ENCODE data around the gene SAMSN1.
A peak's percentile ranks its signal among the peaks of the same experiment; 100 is the strongest.
"Not testable (repeated sequence)": the region's sequence is repeated elsewhere in the genome, so short reads cannot be mapped to it uniquely, and the experiment has no call there.

SAMSN1 gene

GRCh38 chr21:14547834-14548513 is 1.9 kb upstream of the SAMSN1 start:
- no peak overlapping the region for H3K4me3 ChIP-seq (replicated peaks in 1 of 2; ENCODE audit: low read depth in 2 of 2, low read length in 2 of 2)
- peak in 1 of 2 donors; percentile 30 for DNase-seq (ENCODE audit: low read depth in 2 of 2)
- no peak for TF ChIP-seq CTCF (IDR thresholded peaks at IDR 0.05; ENCODE audit: low read depth, low read length)

DNA sequence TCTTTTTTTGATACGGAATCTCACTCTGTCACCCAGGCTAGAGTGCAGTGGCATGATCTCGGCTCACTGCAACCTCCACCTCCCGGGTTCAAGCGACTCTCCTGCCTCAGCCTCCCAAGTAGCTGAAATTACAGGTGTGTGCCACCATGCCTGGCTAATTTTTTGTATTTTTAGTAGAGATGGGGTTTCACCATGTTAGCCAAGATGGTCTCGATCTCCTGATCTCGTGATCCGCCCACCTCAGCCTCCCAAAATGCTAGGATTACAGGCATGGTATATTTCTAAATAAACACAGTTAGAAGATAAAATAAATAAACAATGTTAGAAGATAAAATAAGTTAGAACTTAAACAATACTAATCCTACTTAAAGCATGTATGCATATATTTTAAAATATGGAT is 604 bp upstream of the SAMSN1 start:
- H3K4me3 ChIP-seq (replicated peaks in 1 of 2; ENCODE audit: low read depth in 2 of 2, low read length in 2 of 2); DNase-seq (ENCODE audit: low read depth in 2 of 2): not testable (repeated sequence)

- no peak for DNase-seq (ENCODE audit: low read depth in 2 of 2)
- peak overlapping the region in 1 of 2 donors; percentile 46 for H3K4me3 ChIP-seq (replicated peaks in 1 of 2; ENCODE audit: low read depth in 2 of 2, low read length in 2 of 2)
- no peak for TF ChIP-seq CTCF (IDR thresholded peaks at IDR 0.05; ENCODE audit: low read depth, low read length)
Observed at GRCh38 chr21:14543983-14544382, 2.1 kb downstream of the SAMSN1 start.

GRCh38 chr21:14542638-14543037 is 3.5 kb downstream of the SAMSN1 start:
- TF ChIP-seq CTCF (IDR thresholded peaks at IDR 0.05; ENCODE audit: low read depth, low read length): no peak
- H3K4me3 ChIP-seq (replicated peaks in 1 of 2; ENCODE audit: low read depth in 2 of 2, low read length in 2 of 2): peak overlapping the region in 1 of 2 donors; percentile 8
- DNase-seq (ENCODE audit: low read depth in 2 of 2): no peak

GRCh38 chr21:14541841-14542490 is 4.1 kb downstream of the SAMSN1 start:
- TF ChIP-seq CTCF (IDR thresholded peaks at IDR 0.05; ENCODE audit: low read depth, low read length): no peak
- peak; percentile 33 to 62 for DNase-seq (ENCODE audit: low read depth in 2 of 2)
- H3K4me3 ChIP-seq (replicated peaks in 1 of 2; ENCODE audit: low read depth in 2 of 2, low read length in 2 of 2): no peak overlapping the region

DNA sequence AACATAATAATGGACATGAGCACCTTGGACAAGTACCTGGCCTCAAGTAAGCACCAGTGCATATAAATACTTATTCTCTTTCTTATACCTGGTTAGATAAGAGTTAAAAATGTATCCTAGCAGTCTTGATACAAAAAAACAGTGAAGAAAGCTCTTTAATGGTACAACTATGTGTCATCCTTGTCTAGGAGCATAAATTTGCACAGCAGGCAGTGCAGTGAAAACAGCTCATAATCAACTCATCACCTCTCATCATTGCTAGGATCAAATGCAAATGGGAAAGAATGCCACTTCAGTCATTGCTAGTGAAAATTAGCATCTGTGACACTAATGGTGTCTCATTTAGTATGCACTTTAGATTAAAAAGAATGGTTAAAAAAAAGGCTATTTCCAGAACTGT is 7.6 kb downstream of the SAMSN1 start:
- H3K4me3 ChIP-seq (replicated peaks in 1 of 2; ENCODE audit: low read depth in 2 of 2, low read length in 2 of 2): no peak overlapping the region
- no peak for DNase-seq (ENCODE audit: low read depth in 2 of 2)
- no peak for TF ChIP-seq CTCF (IDR thresholded peaks at IDR 0.05; ENCODE audit: low read depth, low read length)

DNA sequence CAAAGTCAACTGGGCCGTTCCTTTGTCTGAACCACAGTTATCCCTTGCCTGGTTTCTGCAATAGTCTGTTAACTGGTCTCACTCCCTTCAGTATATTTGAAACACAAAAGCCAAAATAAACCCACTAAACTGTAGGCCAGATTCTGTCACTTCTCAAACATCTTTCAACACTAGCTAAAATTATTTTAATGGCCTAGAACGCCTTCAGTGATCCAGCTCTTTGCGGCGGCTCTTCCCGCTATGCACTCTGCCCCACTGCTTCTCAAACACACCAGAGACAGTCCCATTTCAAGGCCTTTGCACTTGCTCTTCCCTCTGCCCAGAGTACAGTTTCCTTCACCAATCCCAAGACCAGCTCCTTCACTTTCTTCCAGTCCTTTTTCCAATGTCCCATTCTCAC is 9.2 kb downstream of the SAMSN1 start:
- TF ChIP-seq CTCF (IDR thresholded peaks at IDR 0.05; ENCODE audit: low read depth, low read length): no peak
- DNase-seq (ENCODE audit: low read depth in 2 of 2): no peak
- H3K4me3 ChIP-seq (replicated peaks in 1 of 2; ENCODE audit: low read depth in 2 of 2, low read length in 2 of 2): no peak overlapping the region
